Erythroblast (primary cell): ENCODE measurements around the gene SBK1.

ENCODE experiments used
- GATA1 ChIP-seq: IDR thresholded peaks from 2 replicates; pipeline ENCODE4 v1.6.1; 2011; ENCODE audit warnings: low read depth, mild to moderate bottlenecking, control low read depth, low read length, moderate library complexity
- POLR2A ChIP-seq: IDR thresholded peaks from 2 replicates; pipeline ENCODE4 v1.6.1; 2011; ENCODE audit warnings: mild to moderate bottlenecking, low read length

DNA sequence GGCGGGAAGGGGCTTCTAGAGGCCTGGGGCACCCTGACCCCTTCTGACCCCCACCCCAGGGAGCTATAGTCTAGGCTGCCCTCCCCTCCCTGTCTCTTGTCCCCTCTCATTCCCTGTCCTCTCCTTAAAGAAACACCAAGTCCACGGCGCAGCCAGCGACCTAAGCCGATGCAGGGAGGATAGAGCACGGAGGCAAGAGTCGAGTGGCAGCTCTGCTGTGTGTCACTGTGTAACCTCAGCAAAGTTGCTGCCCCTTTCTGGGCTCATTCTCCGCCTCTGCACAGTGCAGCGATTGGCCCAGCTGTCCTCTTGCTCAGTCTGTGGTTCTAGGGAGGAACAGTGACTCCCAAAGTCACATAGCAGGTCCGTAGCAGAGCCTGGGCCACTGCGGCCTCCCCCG lies 36.5 kb upstream of the SBK1 start:
- TF ChIP-seq POLR2A: no peak
- no peak for TF ChIP-seq GATA1
